MM.1S (cell line): ENCODE results near the gene FAM110A.

Experiments used
- DNase-seq: peaks from one replicate; pipeline ENCODE4 v3.0.0-alpha.2; 2015
- H2AFZ ChIP-seq: fragments of 300-600 bp; sonication (generic); 2 replicates; pipeline ENCODE4 v1.6.0; 2016; ENCODE audit warnings: antibody characterized with exemption, low read length
- H3F3A ChIP-seq: fragments of 300-600 bp; sonication (generic); 2 replicates; pipeline ENCODE4 v1.6.1; 2016; ENCODE audit warnings: mild to moderate bottlenecking, antibody characterized with exemption, low read length, moderate library complexity, mixed read lengths; ENCODE audit not compliant: insufficient read depth
- H3K27ac ChIP-seq: fragments of 300-600 bp; sonication (generic); 2 replicates; pipeline ENCODE4 v1.5.1; 2016; ENCODE audit warnings: mild to moderate bottlenecking, low read length
- H3K27me3 ChIP-seq: fragments of 300-600 bp; sonication (generic); replicated peaks from 2 replicates; pipeline ENCODE4 v1.6.0; 2016; ENCODE audit warnings: low read length; ENCODE audit not compliant: insufficient read depth
- H3K36me3 ChIP-seq: fragments of 300-600 bp; sonication (generic); replicated peaks from 2 replicates; pipeline ENCODE4 v1.6.1; 2016; ENCODE audit warnings: mild to moderate bottlenecking, low read length, mixed read lengths; ENCODE audit not compliant: insufficient read depth
- H3K4me1 ChIP-seq: fragments of 300-600 bp; sonication (generic); 2 replicates; pipeline ENCODE4 v1.6.1; 2016; ENCODE audit warnings: low read length, mixed read lengths
- H3K4me2 ChIP-seq: fragments of 300-600 bp; sonication (generic); 2 replicates; pipeline ENCODE4 v1.6.0; 2016; ENCODE audit warnings: low read depth, low read length
- H3K4me3 ChIP-seq: fragments of 300-600 bp; sonication (generic); 2 replicates; pipeline ENCODE4 v1.5.1; 2016; ENCODE audit warnings: low read length, mixed read lengths
- H3K79me2 ChIP-seq: fragments of 300-600 bp; sonication (generic); 2 replicates; pipeline ENCODE4 v1.6.1; 2016; ENCODE audit warnings: mixed run types, low read length, mixed read lengths
- H3K9ac ChIP-seq: fragments of 300-600 bp; sonication (generic); 2 replicates; pipeline ENCODE4 v1.6.1; 2016; ENCODE audit warnings: low read length, mixed read lengths
- H3K9me2 ChIP-seq: fragments of 300-600 bp; sonication (generic); replicated peaks from 2 replicates; pipeline ENCODE4 v1.6.1; 2016; ENCODE audit warnings: mild to moderate bottlenecking, low read length, mixed read lengths; ENCODE audit not compliant: insufficient read depth
- H3K9me3 ChIP-seq: fragments of 300-600 bp; sonication (generic); replicated peaks from 2 replicates; pipeline ENCODE4 v1.6.1; 2016; ENCODE audit warnings: mild to moderate bottlenecking, low read length, mixed read lengths; ENCODE audit not compliant: insufficient read depth
- H4K20me1 ChIP-seq: fragments of 300-600 bp; sonication (generic); 2 replicates; pipeline ENCODE4 v1.6.1; 2016; ENCODE audit warnings: mild to moderate bottlenecking, low read length, moderate library complexity, mixed read lengths; ENCODE audit not compliant: insufficient read depth
- CTCF ChIP-seq: fragments of 300-600 bp; sonication (generic); IDR thresholded peaks from 2 replicates; pipeline ENCODE4 v1.5.1; 2016; ENCODE audit warnings: antibody characterized with exemption, low read length, mixed read lengths
- EZH2 ChIP-seq: fragments of 300-600 bp; sonication (generic); optimal IDR thresholded peaks from 2 replicates; pipeline ENCODE3; 2017; ENCODE audit warnings: low read depth, mild to moderate bottlenecking, antibody characterized with exemption, low read length, mixed read lengths
- EZH2phosphoT487 ChIP-seq: fragments of 300-600 bp; sonication (generic); IDR thresholded peaks from 2 replicates; pipeline ENCODE4 v1.6.1; 2018; ENCODE audit warnings: antibody characterized with exemption, low read length

FAM110A gene

DNA sequence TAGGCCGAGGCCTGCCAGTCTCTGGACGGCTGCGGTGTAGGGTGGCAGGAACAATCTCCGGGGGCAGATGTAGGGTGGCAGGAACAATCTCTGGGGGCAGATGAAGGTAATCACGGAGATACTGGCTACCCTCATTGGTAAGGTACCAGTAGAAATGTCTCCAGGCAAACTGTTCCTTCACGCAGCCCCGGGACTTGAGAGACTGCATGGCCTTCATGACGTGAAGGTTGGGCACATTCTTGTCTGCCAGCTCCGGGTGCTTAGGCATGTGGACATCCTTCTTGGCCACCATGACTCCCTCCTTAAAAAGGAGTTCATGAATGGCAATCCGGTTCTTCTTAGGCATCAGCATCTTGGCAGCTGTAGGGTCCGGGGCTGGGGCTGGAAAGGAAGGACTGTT is 6.1 kb downstream of the FAM110A start:
- Histone ChIP-seq H3K9ac (no peak overlapping the region), H3F3A (no peaks in the 10 kb centered on the region), H3K27ac (no peak overlapping the region), H3K36me3 (no peaks in the 10 kb centered on the region), H3K9me3 (no peaks in the 10 kb centered on the region), H3K79me2 (peaks cover 74% of the 10 kb centered on the region), H3K27me3 (no peaks in the 10 kb centered on the region), H3K4me1 (peaks cover 22% of the 10 kb centered on the region), H3K4me3 (no peak overlapping the region), H2AFZ (no peak overlapping the region), H3K9me2 (no peaks in the 10 kb centered on the region), H3K4me2 (no peak overlapping the region), H4K20me1 (no peaks in the 10 kb centered on the region)
- TF ChIP-seq EZH2 = no peak
- no peak for DNase-seq

DNA sequence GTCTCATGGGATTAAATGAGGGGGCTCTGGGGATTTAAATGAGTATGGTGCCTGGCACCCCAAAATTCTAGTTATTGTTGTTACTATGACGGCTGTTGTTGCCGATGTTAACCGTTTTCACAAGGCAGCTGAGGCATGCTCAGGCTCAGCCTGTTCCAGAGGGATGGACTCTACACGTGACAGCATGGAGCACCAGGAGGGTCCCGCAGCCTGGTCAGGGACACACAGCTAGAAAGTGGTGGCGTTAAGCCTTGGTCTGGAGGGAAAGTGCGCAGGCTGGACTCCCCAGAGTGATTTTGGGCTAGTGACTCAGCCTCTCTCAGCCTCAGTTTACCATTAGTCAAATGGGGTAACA is 7.0 kb downstream of the FAM110A start:
- Histone ChIP-seq H3F3A (no peaks in the 10 kb centered on the region), H3K27ac (no peak overlapping the region), H4K20me1 (no peaks in the 10 kb centered on the region), H2AFZ (no peak overlapping the region), H3K4me3 (no peak overlapping the region), H3K36me3 (no peaks in the 10 kb centered on the region), H3K79me2 (peaks cover 70% of the 10 kb centered on the region), H3K27me3 (no peaks in the 10 kb centered on the region), H3K4me1 (peaks cover 15% of the 10 kb centered on the region), H3K9me3 (no peaks in the 10 kb centered on the region), H3K9me2 (no peaks in the 10 kb centered on the region), H3K9ac (no peak overlapping the region), H3K4me2 (no peak overlapping the region)
- TF ChIP-seq EZH2phosphoT487 (no peak), CTCF (no peak), EZH2 (no peak)
- DNase-seq = no peak

- no peak overlapping the region for H3K9ac ChIP-seq
Measured at GRCh38 chr20:840858-841567, 7.5 kb downstream of the FAM110A start.

More at GRCh38 chr20:840858-841567, 7.5 kb downstream of the FAM110A start:
- no peaks in the 10 kb centered on the region for H3K9me3 ChIP-seq
- no peaks in the 10 kb centered on the region for H3F3A ChIP-seq
- no peaks in the 10 kb centered on the region for H3K36me3 ChIP-seq
- DNase-seq = no peak
- peaks cover 11% of the 10 kb centered on the region; the same call in 1 of the 2 replicates for H3K4me1 ChIP-seq
- H2AFZ ChIP-seq = no peak overlapping the region
- TF ChIP-seq EZH2 (no peak), EZH2phosphoT487 (no peak), CTCF (no peak)
- peak overlapping the region; percentile 41; the same call in 1 of the 2 replicates for H3K4me2 ChIP-seq
- no peaks in the 10 kb centered on the region for H3K9me2 ChIP-seq
- no peaks in the 10 kb centered on the region for H3K27me3 ChIP-seq
- H4K20me1 ChIP-seq = no peaks in the 10 kb centered on the region
- peak overlapping the region; percentile 20; the same call in 1 of the 2 replicates for H3K4me3 ChIP-seq
- peaks cover 67% of the 10 kb centered on the region for H3K79me2 ChIP-seq
- no peak overlapping the region for H3K27ac ChIP-seq
